Measurements from ENCODE around the gene PCDH10.
"Not testable (repeated sequence)": the region's sequence is repeated elsewhere in the genome, so short reads cannot be mapped to it uniquely, and the experiment has no call there.

The PCDH10 gene

GRCh38 chr4:133240451-133240850, 91.4 kb downstream of the PCDH10 start:
- H3K4me3 ChIP-seq (ENCODE audit: control insufficient read depth in 1 of 7, extremely low read depth in 1 of 7, insufficient read depth in 4 of 7, low read depth in 2 of 7, low read length in 6 of 7); H3K4me1 ChIP-seq (ENCODE audit: control extremely low read depth in 1 of 4, control insufficient read depth in 4 of 4, insufficient read depth in 4 of 4, low read length in 3 of 4); DNase-seq; H3K36me3 ChIP-seq (ENCODE audit: control insufficient read depth in 4 of 4, insufficient read depth in 4 of 4, low read length in 3 of 4); H3K27ac ChIP-seq (ENCODE audit: insufficient read depth in 1 of 2, low read depth in 1 of 2, low read length in 2 of 2, poor library complexity in 1 of 2, severe bottlenecking in 2 of 2); CTCF ChIA-PET; H3K9me3 ChIP-seq (ENCODE audit: control extremely low read depth in 1 of 5, control insufficient read depth in 4 of 5, insufficient read depth in 2 of 5, low read depth in 1 of 5, low read length in 4 of 5); POLR2A ChIA-PET; H3K27me3 ChIP-seq (replicated peaks in 2 of 5; ENCODE audit: control insufficient read depth in 4 of 5, insufficient read depth in 5 of 5, low read length in 4 of 5): not testable (repeated sequence)
- WGBS (ENCODE audit: insufficient coverage) = 80% methylated on average over 5 of the region's 30 CpGs
